IPS DF 19.7 (cell line): ENCODE results near the gene SCLT1.

ENCODE experiments used
- DNase-seq: peaks from one replicate; pipeline ENCODE4 v3.0.0-alpha.2; 2013; ENCODE audit warnings: low read depth, low spot score

SCLT1 gene

DNA sequence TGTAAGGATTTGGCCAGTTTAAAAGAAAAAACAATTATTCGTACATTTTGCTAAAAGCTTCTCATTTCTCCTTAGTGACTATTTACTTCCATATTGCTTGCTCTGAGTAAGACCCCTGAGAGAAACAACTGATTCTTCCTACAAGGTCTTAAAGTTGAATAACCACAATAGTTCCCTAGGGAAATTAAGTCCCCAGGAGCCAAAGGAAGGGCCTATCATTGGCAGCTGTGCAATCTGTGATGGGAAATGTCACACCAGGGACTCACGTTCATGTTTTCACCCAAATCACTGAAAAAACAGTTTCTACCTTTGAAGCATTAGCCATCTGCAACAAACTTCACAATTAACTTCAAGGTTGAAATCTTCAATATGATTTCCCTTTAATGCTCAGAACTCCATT, 217.1 kb downstream of the SCLT1 start:
- no peak for DNase-seq

- DNase-seq, result no peak
Observed at GRCh38 chr4:128871948-128872347, 221.4 kb downstream of the SCLT1 start.

DNA sequence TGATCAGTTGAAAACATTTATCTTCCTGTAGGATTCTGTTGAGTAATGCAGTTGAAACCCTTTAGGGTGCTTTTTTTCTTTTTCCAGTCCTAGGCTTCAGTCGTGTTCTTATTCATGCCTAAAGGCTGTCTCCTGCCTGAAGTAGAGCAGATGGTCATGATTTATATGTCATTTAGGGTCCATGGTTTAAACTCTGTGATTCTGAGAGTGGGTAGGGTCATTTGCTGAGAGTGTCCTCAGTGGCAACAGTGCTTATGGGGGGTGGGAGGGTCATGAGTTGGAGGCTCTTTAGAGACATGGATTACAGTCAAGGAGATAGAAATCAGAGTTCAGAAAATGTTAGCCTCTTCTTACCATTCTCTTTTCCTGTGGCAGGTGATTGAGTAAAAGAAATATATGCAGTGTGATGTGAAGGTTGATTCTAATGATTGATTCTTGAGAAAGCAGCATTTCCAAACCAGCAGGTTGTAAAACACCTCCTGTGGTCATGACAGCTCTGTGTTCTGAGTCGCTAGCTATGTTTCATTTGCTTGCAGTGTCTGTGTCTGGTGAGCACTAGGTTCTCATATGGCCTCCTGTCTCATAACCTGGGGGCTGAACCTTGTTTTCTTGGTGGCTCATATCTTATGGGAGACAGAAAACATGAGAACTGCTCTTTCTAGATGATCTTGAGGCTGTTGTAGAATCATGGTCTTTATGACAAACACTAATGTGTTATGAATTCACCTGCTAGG, 223.4 kb downstream of the SCLT1 start:
- no peak for DNase-seq

- DNase-seq, result no peak
Observed at GRCh38 chr4:128868758-128869157, 224.6 kb downstream of the SCLT1 start.

DNA sequence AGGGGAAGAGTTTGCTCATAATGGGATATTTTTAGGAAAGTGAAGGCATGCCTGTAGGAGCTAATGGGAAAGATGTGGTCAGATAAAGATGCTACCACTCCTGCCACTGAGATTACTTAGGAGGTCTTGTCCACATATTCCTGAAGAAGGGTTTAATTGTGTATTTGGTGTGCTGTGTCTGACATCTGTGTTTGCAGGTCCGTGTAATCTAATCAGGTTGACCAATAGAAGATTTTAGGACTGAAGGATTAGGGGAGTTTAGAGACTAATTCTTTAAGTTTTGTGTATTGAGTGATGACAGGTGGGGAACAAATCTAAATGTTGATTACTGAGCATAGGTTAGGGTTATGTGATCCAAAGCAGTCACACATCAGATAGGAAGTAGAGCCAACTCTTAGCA, 226.6 kb downstream of the SCLT1 start:
- DNase-seq, result no peak

DNA sequence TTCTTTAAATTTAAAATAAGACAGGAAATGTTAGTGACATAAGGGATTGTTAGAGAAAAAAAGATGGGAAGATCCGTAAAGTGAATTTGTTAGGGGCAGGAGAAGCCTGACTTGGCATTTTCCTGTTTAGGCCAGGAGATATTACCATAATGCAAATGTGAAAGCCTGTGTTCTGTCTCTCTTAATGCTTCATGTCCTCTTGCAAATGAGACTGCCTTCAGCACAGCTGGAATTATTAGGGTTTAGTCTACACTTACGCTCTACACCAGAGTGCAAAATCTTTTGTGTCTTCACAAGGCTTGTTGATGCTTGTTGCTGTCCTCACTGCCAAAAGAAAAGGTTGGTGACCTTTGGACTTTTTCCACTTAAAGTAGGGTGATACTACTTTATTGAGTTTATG, 227.1 kb downstream of the SCLT1 start:
- DNase-seq, result no peak

DNA sequence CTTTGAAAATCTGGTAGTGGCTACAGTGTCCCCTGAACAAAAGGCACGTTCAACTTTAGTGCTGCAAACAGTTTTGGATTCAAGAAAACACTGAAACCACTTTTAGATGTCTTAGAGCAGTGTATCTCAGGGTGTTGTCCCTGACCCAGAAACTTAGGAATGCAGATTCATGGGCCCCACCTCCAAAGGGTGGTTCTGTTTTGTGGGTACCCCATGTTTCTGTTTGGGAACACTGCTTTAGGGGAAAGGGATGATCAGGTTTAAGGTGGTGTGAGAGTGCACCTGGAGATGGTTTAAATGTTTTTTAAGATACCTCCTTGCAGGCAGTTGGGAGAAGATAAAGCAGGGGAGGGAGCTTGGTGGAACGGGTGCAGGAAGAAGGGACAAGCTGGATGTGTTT, 228.2 kb downstream of the SCLT1 start:
- no peak for DNase-seq

DNA sequence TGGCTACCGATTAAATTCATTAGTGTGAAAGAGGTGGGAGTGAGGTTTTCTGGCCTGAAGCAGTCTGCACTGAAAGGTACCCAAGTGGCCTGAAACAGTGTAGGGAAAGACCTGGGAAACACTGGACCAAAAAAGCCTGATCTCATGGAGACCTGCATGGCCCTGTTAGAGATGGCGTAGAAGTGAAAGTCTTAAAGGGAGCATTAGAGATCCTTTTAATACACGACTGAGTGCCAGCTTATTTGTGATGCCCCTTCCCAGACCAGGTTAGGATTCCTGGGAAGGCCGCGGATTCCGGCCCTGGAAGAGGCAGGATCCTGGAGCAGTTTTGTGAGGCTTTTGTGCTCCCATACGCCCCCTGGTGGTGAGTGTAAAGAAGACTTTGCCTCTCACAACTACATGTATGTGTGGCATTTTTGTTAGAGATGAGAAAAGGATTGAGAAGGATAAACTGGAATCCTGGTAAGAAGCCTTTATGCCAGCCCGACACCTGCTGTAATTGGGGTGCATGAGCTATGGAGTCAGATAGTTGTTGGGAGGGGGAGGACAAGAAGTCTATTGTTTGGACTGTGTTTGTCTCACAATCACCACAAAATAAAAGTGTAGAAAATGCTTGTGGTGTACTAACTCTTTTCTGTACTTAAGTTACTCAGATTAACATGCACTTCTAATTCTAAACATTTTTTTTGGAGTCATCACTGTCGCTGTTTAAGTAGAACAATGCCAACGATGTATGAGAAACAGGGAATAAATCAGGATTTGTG, 229.8 kb downstream of the SCLT1 start:
- DNase-seq, result peak; percentile 60

DNA sequence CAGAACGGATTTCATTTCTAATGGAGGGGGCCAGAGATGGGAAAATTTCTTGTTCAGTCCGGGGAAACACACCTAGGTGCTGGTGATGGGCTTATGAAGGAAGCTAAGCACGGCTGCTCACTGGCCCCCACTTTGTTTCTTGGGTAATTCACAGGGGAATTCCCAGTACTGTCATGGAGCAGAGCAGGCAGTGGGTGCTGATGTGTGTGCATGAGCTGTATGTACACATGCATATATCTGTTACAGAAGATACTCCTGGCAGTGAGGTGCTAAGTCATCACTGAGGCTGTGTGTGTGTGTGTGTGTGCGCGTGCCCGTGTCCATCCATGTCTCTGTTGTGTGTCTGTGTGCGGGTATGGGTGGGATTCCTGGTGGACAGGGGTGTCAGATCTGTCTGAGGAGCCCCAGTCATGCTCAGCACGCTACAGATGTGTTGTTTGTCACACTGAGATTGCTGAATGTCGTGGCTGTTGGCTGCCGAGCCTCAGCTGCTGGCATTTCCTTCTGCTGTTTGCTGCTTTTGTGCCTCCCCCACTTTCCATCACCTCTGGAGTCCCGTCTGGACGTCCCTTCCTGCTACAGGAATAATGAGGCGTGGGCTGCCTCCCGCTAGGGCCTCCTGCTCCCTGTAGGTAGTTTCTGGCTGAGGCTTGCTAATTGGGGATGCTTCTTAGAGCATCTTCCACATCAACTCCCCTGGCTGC, 230.6 kb downstream of the SCLT1 start:
- no peak for DNase-seq

- no peak for DNase-seq
Observed at GRCh38 chr4:128861856-128862518, 231.4 kb downstream of the SCLT1 start.

DNA sequence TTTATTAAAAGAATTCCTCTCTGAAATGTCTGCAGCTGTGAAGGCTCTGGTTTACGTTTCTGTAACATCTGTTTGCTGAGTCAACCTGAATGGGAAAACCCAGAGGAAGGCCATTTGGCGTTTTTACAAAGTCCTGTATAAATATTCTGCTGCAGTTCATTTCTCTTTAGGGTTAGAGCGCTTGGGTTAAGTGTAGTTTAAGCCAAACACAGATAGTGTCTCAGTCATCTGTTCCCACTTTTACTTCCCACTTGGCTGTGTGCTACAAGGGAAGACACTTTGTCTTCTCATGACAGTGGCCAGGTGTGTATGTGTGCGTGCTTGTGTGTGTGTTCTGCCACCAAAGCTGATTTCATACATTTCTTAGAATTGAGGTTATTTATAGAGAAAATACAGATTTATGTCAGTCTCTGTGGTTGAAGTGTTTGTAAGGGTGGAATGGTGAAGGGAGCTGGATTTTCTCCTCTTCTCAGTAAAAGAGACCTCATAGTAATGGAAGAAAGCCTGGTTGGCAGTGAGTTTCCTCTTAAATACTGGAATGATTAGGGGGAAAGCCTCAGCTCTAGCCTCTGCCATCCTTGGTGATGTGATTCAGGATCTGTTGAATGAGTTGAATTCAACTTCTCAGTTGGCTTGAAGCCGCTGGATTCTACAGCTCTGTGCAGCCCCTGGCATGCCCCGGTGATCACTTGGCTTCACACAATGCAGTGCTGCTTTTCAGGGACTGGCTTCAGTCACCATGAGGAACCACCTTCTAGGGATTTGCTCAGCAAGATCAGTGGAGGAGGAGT, 233.3 kb downstream of the SCLT1 start:
- DNase-seq, result no peak

- no peak for DNase-seq
Observed at GRCh38 chr4:128858879-128859671, 234.3 kb downstream of the SCLT1 start.

GRCh38 chr4:128856246-128856645, 237.1 kb downstream of the SCLT1 start:
- no peak for DNase-seq

GRCh38 chr4:128855621-128856020, 237.7 kb downstream of the SCLT1 start:
- no peak for DNase-seq

DNA sequence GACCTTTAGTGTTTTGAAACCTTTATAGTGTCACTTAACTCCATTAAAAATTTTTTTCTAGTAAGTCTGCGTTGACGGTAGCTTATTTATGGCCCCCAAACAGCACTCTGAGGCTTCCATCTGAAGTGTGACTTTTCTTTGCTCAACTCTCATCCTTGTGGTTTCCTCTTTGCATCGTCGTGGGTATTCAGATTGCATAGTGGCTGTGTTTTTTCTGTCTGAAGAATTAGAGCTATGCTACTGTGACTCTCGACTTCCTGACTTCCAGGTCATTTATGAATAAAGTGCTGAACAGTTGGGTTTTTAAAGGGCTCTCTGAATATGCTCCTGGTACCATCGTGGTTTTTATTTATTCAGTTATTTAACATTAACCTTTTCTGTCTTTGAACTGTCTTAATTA, 238.9 kb downstream of the SCLT1 start:
- no peak for DNase-seq

- DNase-seq, result no peak
Observed at GRCh38 chr4:128853741-128854140, 239.6 kb downstream of the SCLT1 start.

DNA sequence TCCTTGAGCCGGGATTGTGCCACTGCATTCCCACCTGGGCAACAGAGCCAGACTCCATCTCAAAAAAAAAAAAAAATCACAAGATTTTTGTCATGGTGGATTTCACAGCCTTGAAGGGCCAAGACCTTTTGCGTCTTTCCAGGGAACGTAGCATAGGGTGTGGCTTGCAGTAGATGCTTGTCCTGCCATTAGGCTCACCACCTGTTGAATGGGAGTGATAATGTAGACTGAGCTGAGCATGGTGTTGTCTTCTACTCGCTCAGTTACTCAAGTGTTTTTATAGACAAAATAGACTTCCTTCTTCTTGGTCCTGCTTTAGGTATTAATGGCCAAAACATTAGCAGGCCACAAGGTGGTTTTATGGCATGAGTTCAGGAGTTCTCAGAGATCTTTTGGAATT, 243.1 kb downstream of the SCLT1 start:
- no peak for DNase-seq

GRCh38 chr4:128848461-128848860, 244.9 kb downstream of the SCLT1 start:
- DNase-seq, result no peak

GRCh38 chr4:128847082-128847724, 246.1 kb downstream of the SCLT1 start:
- no peak for DNase-seq

GRCh38 chr4:128846063-128846462, 247.3 kb downstream of the SCLT1 start:
- DNase-seq, result no peak
